Tongue (tissue), 2 donors: ENCODE results near the gene ERN1. TPM values are rescaled to one million over a fixed set of nuclear protein-coding genes. Genes with fewer than 3 reads are reported as not detected.

Experiments used
- DNase-seq: peaks from one replicate; pipeline ENCODE4 v3.0.0-alpha.2; 2015
- total RNA-seq: library from RNA; depleted of rRNA; stranded (reverse); fragments of >200 nt; gene quantifications from one replicate; pipeline ENCODE4 v1.2.3, GENCODE V29; 2014

ERN1 gene
- total RNA-seq, 1 donor from 2014 or later, result 9.4 TPM

- DNase-seq, result no peak
Observed at GRCh38 chr17:64003526-64004121, 126.3 kb downstream of the ERN1 start.

DNA sequence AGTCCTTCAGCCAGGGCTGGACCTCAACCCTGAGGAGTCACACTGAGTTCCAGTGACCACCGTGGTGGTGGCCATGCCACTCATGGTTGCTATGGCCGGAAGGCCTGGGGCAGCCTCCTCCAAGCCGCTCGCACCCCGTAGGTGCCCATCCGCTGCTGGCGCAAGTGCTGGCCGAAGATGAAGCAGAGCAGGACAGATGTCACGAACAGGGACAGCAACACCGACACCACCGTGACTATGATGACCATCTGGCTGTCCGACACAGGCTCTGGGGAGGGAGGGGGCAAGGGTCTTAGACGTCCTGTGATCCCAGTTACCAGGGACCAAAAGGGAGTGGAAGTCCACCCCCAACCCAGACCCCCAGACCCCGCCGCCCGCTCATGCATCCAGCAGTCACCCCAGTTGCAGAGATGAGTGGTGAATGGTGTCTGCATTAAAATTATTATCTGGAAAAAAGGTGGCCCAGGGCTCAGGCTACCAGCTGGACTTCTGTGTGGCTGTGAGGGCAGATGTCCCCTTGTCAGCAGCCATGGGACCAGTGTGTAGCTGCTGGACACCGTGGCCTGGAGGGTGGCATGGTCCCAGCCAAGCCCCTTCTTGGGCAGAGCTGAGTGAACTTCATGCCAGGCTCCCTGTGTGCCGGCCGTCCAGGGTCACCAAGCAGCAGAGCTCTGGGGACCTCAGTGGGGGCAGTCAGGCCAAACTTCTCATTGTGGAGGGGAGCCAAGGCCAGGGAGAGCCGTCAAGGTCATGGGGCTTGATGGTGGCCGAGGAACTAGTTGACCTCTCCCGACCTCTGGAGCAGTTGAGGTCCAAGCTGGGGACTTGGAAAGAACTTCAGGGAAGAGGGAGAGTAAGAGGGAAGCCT is 127.1 kb downstream of the ERN1 start:
- no peak for DNase-seq

GRCh38 chr17:64001763-64002529 is 128.0 kb downstream of the ERN1 start:
- no peak for DNase-seq

DNA sequence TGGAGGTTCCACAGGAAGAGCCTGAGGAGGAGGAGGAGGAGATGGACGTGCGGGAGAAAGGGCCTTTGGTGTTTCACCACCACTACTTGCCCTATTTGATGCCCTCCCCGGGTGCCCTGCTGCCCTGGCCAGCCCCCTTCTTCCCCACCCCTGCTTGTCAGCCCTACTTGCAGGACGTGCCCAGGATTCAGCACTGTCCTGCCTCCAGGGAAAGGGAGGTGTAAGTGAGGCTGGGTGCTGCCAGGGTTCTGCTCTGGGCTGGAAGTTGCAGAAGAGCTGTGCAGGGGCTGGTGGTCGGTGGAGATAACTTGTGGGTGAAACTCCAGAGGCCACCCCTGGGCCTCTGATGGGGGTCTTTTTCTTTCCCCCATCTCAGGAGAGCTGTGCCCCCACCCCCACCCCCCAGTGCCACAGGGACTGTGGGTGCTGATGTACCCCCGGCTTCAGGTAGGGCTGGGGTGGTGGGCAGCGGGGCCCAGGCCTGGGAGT is 128.8 kb downstream of the ERN1 start:
- DNase-seq, result no peak

DNA sequence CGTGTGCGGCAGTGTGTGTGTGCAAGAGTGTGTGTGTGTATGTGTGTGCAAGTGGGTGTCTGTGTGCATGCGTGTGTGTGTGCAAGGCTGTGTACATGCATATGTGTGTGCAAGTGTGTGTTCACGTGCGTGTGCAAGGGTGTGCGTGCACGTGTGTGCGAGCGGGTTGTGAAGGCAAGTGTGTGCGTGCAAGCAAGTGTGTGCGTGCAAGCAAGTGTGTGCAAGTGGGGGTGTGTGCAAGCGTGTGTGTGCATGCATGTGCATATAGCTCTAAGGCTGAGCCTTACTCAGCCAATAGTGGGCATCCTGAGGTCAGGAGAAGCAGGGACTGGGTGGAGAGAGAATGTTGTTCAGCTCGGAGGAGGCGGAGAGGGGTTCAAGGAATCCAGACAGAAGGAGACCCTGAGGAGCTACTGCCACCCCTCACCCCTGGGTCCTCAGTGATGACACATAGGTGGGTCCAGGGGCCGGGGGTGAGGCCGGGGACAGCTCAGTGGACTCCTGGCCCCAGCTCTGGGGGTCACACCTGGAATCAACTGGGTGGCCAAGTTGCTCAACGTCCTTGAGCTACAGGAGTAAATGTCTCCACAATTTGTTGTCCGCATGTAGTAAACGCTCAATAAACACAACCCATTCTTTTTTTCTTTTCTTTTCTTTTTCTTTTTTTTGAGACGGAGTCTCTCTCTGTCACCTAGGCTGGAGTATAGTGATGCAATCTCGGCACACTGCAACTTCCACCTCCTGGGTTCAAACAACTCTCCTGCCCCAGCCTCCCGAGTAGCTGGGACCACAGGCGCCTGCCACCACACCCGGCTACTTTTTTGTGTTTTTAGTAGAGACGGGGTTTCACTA is 130.0 kb downstream of the ERN1 start:
- DNase-seq, result no peak

- no peak for DNase-seq
Observed at GRCh38 chr17:63998721-63999679, 130.9 kb downstream of the ERN1 start.

- peak; percentile 90 for DNase-seq
Observed at GRCh38 chr17:63998050-63998720, 131.8 kb downstream of the ERN1 start, which contains the start of gene PRR29. TSS of gene PRR29 (plus strand) at chr17:63998351. CDS start at chr17:63998365, 14 bp downstream.

GRCh38 chr17:63997341-63998048 is 132.4 kb downstream of the ERN1 start:
- peak; percentile 82 for DNase-seq

DNA sequence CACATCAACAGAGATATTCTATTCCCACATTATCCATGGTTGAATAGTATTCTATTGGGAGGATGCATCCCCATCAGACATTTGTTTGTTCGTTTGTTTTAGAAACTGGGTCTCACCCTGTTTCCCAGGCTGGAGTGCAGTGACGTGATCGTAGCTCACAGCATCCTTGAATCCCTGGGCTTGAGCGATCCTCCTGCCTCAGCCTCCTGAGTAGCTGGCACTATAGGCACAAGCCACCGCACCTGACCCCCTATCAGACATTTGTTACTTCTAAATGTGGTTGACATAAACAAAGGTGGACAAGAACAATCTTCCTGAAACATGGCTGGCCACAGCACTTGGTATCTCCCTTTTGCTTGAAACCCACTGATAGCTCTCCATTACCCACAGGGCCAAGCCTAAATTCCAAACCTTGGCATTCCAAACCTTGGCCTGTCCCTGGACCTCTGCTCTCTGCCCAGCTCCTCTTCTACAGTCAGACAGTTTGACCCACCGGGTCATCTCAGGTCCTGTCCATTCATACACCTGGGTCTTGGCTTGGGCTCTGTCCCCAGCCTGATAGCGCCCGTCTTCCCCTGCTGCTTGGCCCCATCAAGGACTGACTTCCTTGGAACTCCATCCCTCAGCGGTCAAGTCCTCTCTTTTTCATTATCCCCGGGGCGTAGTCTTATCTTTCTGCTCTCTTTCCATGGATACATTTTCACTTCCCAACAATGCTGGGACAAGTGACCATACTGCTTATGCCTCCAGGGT is 133.3 kb downstream of the ERN1 start:
- no peak for DNase-seq

DNA sequence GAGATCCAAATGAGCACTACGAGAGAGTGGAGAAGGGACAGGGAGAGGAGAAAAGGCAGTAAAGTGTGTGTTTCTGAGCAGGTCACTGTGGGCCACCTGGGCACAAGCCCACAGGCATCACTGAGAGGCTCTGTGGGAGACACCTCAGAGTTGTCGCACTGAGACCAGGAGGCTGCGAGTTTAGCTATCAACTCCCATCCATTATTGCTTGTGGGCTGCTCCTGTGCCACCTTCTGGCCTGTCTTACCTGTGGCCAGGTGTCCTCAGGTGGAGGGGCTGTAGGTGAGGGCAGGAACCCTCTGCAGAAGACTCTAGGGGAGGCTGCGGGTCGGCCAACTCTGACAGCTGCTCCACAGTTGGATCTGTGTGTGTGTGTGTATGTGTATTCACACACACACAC is 134.3 kb downstream of the ERN1 start:
- DNase-seq, result no peak

GRCh38 chr17:63993368-63993985 is 136.5 kb downstream of the ERN1 start:
- DNase-seq, result no peak

- no peak for DNase-seq
Observed at GRCh38 chr17:63991611-63992010, 138.3 kb downstream of the ERN1 start.

DNA sequence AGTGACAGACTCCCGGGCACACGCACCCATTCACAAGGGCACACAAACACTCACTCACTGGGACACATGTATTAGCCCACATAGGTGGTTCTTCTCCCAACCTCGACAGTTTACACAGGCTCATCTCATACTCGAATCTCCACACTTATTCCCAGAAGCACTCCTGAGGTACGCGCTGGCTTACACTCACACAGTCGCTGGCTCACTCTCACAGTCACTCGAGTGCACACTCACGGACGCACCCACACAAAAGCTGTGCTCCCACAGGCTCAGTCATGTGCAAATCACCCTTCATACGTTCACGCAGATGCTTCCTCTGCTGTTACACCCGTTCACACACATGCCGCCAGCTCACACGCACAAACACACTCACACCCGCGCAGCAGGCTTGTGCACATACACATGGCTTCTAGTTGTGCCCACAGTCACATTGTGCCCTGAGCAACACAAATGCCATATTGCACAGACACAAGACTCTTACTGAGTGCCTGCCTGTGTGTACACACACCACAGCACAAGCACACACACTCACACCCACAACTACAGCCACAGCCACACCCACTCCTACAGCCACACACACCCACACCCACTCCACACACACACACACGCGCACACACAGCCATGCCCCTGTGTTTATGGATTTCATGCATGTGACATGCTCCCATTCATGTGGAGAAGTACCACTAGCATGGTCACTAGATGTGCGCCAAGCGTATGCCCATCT is 140.2 kb downstream of the ERN1 start:
- no peak for DNase-seq
